ENCODE measurements around the gene KIAA1671. TPM values are rescaled to one million over a fixed set of nuclear protein-coding genes. Genes with fewer than 3 reads are reported as not detected.
A peak's percentile ranks its signal among the peaks of the same experiment; 100 is the strongest.

The KIAA1671 gene
- total and polyA plus RNA-seq, 9 of the 15 experiments (the other 6 are each of a cell fraction or from before 2014, with no cell fraction given) = under 0.01 to 0.11 (median 0.02) TPM; not detected in 5

DNA sequence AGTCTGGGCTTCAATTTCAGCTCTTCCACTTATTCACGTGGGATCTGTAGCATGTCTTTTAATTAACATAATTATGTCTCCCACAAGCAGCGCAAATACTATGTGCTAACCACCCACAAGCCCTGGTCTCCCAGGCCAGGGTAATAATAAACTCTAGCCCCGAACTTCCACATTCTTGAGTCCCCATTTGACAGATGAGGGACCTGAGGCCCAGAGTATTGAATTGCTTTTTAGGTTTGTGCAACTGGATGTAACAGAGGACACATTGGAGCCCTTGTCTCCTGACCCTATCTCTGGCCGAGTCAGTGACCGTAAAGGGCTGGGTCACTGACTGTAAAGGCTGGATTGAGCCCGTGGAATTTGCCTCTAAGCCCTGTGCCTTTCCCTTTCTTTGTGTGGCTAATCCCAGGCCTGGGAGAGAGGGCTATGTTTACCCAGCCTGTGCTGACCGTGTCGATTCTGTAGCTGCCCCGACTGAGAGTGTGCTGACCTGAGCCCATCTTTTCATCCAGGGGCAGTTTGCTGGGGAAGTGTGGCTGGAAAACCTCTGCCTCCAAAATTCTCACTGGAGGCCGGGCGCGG is 270.8 kb downstream of the KIAA1671 start:
- no TSS peak for BruUV-seq (replicated peaks)
- Histone ChIP-seq H4K20me1 (replicated peaks; ENCODE audit: control insufficient read depth, insufficient read depth, low read length) (no peaks in the 10 kb centered on the region), H3K4me2 (ENCODE audit: insufficient read depth, low read length) (no peak overlapping the region), H3K9me3 (replicated peaks; ENCODE audit: control insufficient read depth, insufficient read depth, low read depth, low read length) (no peaks in the 10 kb centered on the region), H3K9me1 (ENCODE audit: control insufficient read depth, insufficient read depth, low read length) (no peaks in the 10 kb centered on the region), H3K79me2 (ENCODE audit: control insufficient read depth, insufficient read depth, low read length) (no peaks in the 10 kb centered on the region), H3K4me1 (replicated peaks in 1 of 2; ENCODE audit: control insufficient read depth in 2 of 2, insufficient read depth in 2 of 2, low read length in 2 of 2) (no peaks in the 10 kb centered on the region), H2AFZ (ENCODE audit: low read depth, low read length) (no peak overlapping the region), H3K36me3 (ENCODE audit: control insufficient read depth, insufficient read depth, low read length) (no peaks in the 10 kb centered on the region), H3K27me3 (ENCODE audit: control insufficient read depth in 2 of 2, insufficient read depth in 2 of 2, low read length in 2 of 2) (peaks cover 0 to 5% of the 10 kb centered on the region in 2 experiments; a peak in 2 of 5 replicates), H3K27ac (ENCODE audit: extremely low read depth, low read depth, low read length) (no peak overlapping the region), H3K4me3 (no peak overlapping the region), H3K9ac (ENCODE audit: insufficient read depth in 1 of 2, low read depth in 2 of 2, low read length in 2 of 2) (no peak overlapping the region)
- intact Hi-C loops (cut with micrococcal nuclease) (no loop called here), in situ Hi-C loops (cut with MboI) (loop anchor here (10.0 to 25.0 kb wide), 2 partner anchors 231 to 1114 kb away; no protein-coding TSS in a partner anchor)
- DNase-seq (ENCODE audit: extremely low read depth in 1 of 4, low spot score in 3 of 4) = no peak
- FAIRE-seq = no peak
- WGBS (ENCODE audit: insufficient coverage, low coverage, missing lambda C conversion rate) = 3% methylated on average over 10 of the region's 12 CpGs
- ChIA-PET POLR2A (interaction anchor here (0.5 kb wide), 1 partner anchor 14 kb away, joined by 3 read pairs; no protein-coding TSS in a partner anchor), CTCF (ENCODE audit: low intra/inter-chr PET ratio) (no interaction called here)
- TF ChIP-seq RHOXF2B (CRISPR knock-in tag; conservative IDR thresholded peaks at IDR 0.05) (no peak), ZSCAN32 (CRISPR knock-in tag; IDR thresholded peaks at IDR 0.05) (no peak), ZNF785 (CRISPR knock-in tag; IDR thresholded peaks at IDR 0.05) (no peak), ZNF707 (CRISPR knock-in tag; conservative IDR thresholded peaks at IDR 0.05) (no peak), ZNF174 (CRISPR knock-in tag; IDR thresholded peaks at IDR 0.05) (no peak), ZFPM2 (CRISPR knock-in tag; IDR thresholded peaks at IDR 0.05) (no peak)
- ATAC-seq = no peak

- H3K4me2 ChIP-seq (ENCODE audit: insufficient read depth, low read length) = no peak overlapping the region
- H3K27ac ChIP-seq (ENCODE audit: extremely low read depth, low read depth, low read length) = no peak overlapping the region
- no peak overlapping the region for H3K4me3 ChIP-seq
- ChIA-PET CTCF (ENCODE audit: low intra/inter-chr PET ratio) (no interaction called here), POLR2A (no interaction called here)
- no peaks in the 10 kb centered on the region for H3K9me3 ChIP-seq (replicated peaks; ENCODE audit: control insufficient read depth, insufficient read depth, low read depth, low read length)
- TF ChIP-seq KDM1A (IDR thresholded peaks at IDR 0.05) (peak in 1 of 2 experiments; percentile 45; a peak in 1 of 4 replicates), RREB1 (CRISPR knock-in tag; IDR thresholded peaks at IDR 0.05) (no peak)
- FAIRE-seq (no peak), DNase-seq (ENCODE audit: extremely low read depth in 1 of 4, low spot score in 3 of 4) (no peak), ATAC-seq (no peak)
- intact Hi-C loops (cut with micrococcal nuclease) = no loop called here
- BruUV-seq (replicated peaks) = no TSS peak
- no peaks in the 10 kb centered on the region for H4K20me1 ChIP-seq (replicated peaks; ENCODE audit: control insufficient read depth, insufficient read depth, low read length)
- H3K79me2 ChIP-seq (ENCODE audit: control insufficient read depth, insufficient read depth, low read length) = no peaks in the 10 kb centered on the region
- H3K27me3 ChIP-seq (ENCODE audit: control insufficient read depth in 2 of 2, insufficient read depth in 2 of 2, low read length in 2 of 2) = peaks cover 0 to 2% of the 10 kb centered on the region in 2 experiments; a peak in 1 of 5 replicates
- H3K36me3 ChIP-seq (ENCODE audit: control insufficient read depth, insufficient read depth, low read length) = no peaks in the 10 kb centered on the region
- H3K9me1 ChIP-seq (ENCODE audit: control insufficient read depth, insufficient read depth, low read length) = no peaks in the 10 kb centered on the region
- 8% methylated on average over 13 of the region's 13 CpGs for WGBS (ENCODE audit: insufficient coverage, low coverage, missing lambda C conversion rate)
- H3K9ac ChIP-seq (ENCODE audit: insufficient read depth in 1 of 2, low read depth in 2 of 2, low read length in 2 of 2) = no peak overlapping the region
- no peak overlapping the region for H2AFZ ChIP-seq (ENCODE audit: low read depth, low read length)
- in situ Hi-C loops (cut with MboI) = loop anchor here (10.0 kb wide), 1 partner anchor 226 kb away; no protein-coding TSS in a partner anchor
- H3K4me1 ChIP-seq (replicated peaks in 1 of 2; ENCODE audit: control insufficient read depth in 2 of 2, insufficient read depth in 2 of 2, low read length in 2 of 2) = no peaks in the 10 kb centered on the region
Observed at GRCh38 chr22:25228822-25229221, 276.3 kb downstream of the KIAA1671 start.
